G401 (cell line): ENCODE results near the gene BEST4. TPM values are rescaled to one million over a fixed set of nuclear protein-coding genes. Genes with fewer than 3 reads are reported as not detected.
"Not testable (repeated sequence)": the region's sequence is repeated elsewhere in the genome, so short reads cannot be mapped to it uniquely, and the experiment has no call there.

Experiments
- DNase-seq: peaks from one replicate; pipeline ENCODE4 v3.0.0-alpha.2; 2015; ENCODE audit warnings: low spot score
- in situ Hi-C: cut with HindIII; loops from 2 replicates; pipeline ENCODE4 v1.10.0; 2016; ENCODE audit warnings: low sequenced_read_pairs, mixed read lengths
- total RNA-seq: library from RNA; depleted of rRNA; stranded (reverse); fragments of >200 nt; shearing (Covaris generic); gene quantifications from 2 replicates; pipeline ENCODE4 v1.2.3, GENCODE V29; 2014

BEST4 gene
- total RNA-seq, 1 experiment from 2014 or later: 2.3 TPM

DNA sequence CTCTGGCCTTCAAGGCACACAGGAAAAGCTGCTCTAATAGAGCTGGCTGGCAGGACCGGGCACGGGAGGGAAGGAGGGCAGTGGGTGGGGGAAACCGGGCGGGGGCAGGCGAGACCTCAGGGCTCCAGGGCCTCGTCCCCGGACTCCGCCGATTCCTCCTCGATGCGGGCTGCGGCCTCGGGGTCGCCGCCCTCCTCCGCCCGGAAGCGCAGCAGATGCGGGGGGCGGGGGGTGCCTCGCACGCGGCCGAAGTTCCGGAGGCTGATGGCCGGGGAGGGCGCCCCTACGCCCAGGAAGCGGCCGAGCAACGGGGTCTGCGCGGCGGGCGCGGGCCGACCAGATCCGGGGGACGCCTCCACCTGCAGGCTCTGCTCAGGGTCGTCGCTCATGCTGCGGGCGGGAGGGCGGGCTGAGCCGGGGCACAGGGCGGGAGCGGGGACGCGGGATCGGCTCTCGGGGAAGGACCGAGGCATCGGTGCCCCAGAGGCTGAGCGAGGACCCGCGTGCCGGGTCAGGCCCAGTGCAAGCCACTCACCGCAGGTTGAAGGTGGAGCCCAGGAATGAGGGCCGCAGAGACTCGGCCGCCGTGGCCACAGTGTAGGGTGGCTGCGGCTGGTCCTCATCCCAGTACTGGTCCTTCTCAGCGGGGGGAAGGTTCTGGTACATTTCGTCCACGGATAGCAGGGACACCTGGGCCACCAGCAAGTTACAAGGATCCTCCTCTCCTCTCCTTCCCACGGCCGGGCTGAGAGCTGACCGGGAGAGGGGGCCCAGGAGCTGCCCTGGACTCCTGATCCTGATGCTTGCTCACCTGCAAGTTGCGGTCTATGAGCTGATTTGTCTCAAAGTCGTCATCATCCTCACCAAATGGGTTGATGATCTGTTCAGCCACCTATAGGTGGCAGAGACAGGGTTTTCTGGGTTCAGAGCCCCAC, 3.6 kb downstream of the BEST4 start:
- in situ Hi-C loops: no loop called here

DNA sequence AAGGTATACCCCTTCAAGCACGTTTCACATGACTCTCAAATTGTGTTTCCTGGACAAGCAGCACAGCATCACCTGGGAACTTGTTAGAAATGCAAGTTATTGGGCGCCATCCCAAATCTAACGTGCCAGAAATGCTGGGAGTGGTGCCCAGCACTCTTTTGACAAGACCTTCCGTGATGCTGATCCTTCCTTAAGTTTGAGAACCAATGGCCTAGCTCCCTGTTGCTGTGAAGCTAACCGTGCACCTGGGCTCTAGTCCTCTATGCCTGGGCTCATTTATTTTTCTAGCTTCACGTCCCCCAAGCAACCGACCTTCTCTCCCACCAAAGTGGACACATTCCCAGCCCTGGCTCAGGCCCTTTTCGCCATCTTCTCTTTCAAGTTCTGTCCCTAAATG, 4.3 kb downstream of the BEST4 start:
- in situ Hi-C loops: no loop called here
- peak; percentile 66 for DNase-seq

More for the DNA sequence above, 3.6 kb downstream of the BEST4 start:
- peak; percentile 82 for DNase-seq

DNA sequence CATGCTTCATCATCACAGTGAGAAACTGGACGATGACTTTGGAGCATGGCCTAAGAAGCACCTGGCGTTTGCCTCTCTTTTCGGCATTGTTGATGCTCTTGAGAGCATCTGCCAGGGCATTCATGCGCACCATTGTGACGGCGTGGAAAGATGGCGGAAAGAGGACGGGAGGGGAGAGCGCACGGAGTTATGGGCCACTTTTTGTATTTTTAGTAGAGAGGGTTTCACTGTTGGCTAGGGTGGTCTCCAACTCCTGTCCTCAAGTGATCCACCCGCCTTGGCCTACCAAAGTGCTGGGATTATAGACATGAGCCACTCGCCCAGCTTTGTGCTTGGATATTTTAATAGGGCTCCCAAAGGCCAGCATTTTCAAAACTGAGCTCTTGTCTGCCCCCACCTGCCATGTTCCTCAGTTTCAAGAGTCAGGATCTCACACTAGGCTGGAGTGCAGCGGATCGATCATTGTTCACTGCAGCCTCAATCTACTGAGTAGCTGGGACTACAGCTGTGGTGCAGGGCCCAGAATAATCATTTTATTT, 7.3 kb downstream of the BEST4 start:
- in situ Hi-C loops: no loop called here
- no peak for DNase-seq

- DNase-seq: no peak
- in situ Hi-C loops: no loop called here
These were observed 9.0 kb downstream of the BEST4 start for GRCh38 chr1:44778705-44779576.

- in situ Hi-C loops: no loop called here
- DNase-seq: no peak
These were observed 9.9 kb downstream of the BEST4 start for GRCh38 chr1:44777969-44778635.

GRCh38 chr1:44777547-44777946, 10.4 kb downstream of the BEST4 start:
- in situ Hi-C loops: no loop called here
- no peak for DNase-seq

GRCh38 chr1:44776730-44777068, 11.3 kb downstream of the BEST4 start:
- in situ Hi-C loops: no loop called here
- DNase-seq: no peak

DNA sequence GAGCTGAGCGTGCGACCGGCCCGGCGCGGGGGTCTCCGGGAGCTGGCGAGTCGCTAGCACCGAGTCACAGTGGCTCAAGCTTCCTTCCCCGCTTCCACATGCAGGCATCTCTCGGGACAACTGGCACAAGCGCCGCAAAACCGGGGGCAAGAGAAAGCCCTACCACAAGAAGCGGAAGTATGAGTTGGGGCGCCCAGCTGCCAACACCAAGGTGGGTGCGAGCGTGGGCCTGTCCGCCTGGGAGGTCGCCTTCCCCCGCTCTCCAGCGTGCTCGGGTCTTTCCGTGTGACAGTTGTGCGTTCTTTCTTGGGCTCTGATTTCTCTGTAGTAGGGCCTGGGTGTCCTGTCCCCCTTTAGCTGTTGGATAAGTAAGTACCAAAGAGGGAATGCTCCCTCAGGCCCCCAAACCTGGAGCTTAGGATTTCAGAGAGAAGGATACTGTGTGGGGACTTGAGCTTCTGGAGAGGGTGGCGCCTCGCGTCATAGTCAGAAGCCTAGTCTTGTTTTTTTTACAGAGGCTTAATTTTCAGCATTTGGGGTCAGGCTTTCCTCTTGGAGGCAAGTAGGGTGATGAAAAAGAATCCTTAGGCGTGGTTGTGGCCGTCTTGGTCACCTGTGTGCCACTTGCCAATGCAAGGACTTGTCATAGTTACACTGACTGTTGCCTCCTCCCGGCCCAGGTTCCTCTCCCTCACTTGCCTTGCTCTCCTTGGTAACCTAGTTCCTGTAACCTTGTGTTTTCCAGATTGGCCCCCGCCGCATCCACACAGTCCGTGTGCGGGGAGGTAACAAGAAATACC, 11.8 kb downstream of the BEST4 start:
- no peak for DNase-seq
- in situ Hi-C loops: no loop called here

DNA sequence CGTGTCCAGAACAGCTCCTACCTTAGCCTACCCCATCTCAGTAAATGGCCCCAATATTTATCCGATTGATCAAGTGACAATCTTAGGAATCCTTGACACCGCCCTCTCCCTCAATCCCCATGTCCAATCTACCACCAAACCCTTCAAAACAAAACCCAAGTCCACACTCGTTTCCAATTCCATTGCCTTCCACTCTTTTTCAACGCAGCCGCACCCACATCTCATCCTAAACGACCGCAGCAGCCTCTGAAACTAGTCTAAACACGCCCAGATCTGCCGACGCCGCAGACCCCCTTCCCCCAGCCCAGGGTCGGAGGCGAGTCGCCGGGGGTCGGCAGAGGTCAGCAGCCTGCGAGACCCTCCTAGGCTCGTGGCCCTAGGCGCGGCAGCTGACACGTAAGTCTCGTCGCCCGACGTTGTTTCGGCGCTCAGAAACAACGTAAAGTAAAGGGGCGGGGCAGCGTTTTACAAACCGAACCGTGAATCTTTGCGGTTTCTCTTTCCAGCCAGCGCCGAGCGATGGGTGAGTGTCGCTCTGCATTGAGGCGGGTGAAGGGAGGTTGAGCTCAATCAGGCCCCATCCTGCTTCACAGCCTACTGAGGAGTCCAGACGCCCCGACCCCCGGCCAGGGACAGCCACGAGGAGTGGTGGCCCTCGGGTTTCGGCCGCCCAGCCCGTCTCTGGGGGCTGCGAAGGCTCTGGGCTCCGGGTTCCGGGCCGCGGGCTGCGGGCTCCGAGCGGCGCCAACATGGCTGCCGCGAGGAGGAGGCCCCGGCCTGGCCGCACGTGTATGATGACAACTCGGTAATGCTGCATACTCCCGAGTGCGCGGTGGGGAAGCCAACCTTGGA, 12.7 kb downstream of the BEST4 start, which contains the start of gene RPS8:
TSS of gene RPS8 (plus strand) at position 463 of the 852 bp plus-strand sequence. CDS start at position 520, 57 bp downstream.
- DNase-seq: peak; percentile 95
- in situ Hi-C loops: no loop called here

- in situ Hi-C loops, DNase-seq: not testable (repeated sequence)
These were observed 21.5 kb downstream of the BEST4 start for GRCh38 chr1:44766421-44766820.

DNA sequence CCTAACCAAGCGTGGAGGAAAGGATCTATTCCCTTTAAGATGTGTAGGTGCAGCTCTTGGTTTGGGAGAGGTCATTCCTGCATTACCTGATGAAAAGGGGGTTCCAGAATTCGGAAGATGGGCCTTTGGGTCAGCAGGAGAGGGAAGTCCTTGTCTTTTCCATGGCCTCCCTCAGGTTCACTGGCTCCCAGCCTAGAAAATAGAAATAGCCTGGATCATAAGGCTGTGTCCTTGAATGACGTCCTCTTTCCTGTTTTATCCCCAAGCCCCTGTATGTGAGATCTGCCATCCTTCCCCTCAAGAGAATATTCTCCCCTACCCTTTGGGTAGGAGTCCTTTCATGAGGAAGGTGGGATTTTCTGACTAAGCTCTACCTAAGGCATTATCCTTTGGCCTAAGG, 27.1 kb downstream of the BEST4 start:
- in situ Hi-C loops: no loop called here
- DNase-seq: no peak

DNA sequence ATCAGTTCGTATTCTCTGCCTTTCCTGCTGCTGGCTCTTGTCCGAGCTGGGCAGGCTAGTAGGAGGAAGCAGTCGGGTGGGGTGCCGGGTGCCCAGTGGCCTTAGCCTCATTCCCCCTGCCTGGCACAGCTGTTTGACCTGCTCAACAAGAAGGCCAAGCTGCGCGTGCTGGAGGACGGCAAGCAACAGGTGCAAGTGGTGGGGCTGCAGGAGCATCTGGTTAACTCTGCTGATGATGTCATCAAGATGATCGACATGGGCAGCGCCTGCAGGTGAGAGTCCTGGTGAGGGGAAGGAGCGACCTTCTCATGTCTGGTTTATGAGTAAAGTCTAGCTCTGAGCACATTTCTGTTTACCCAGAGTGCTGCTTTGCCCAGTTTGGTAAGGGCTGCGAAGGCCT, 28.9 kb downstream of the BEST4 start:
- no peak for DNase-seq
- in situ Hi-C loops: no loop called here

DNA sequence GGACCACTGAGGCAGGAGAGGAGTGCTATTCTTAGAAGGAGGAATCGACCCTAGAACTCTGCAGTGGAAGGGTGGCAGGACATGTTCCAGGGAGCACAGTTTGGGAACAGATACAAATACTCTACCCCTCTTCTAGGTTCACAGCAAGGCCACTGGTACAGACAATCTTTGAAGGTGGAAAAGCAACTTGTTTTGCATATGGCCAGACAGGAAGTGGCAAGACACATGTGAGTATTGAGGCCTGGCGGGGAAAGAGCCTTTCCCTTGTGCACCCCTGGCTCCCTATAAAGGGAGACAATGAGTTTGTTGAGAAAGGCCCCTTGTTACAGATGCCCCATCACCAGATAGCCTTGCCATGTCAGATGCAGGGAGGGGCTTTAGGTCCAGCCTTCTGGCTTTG, 30.6 kb downstream of the BEST4 start:
- in situ Hi-C loops: no loop called here

DNA sequence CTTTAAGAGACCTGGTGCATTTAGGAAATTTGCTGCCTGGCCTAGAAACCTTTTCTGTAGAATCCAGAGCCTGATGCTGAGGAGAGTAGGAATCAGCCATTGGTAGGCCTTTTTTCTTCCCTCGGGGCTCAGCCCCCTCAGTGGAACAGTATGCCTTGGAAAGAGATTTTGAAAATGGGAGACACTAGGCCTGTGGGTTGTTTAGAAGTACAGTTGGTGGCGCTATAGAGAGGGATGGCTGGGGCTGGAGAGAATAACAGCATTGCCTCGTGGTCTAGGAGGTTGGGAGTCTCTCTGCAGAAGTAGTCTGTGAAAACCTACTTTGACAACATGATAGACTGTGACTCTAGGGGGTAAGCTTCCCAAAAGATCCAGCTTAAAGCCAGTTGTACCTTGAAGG, 40.1 kb downstream of the BEST4 start:
- DNase-seq: no peak
- in situ Hi-C loops: no loop called here

More for the DNA sequence above, 30.6 kb downstream of the BEST4 start:
- no peak for DNase-seq

DNA sequence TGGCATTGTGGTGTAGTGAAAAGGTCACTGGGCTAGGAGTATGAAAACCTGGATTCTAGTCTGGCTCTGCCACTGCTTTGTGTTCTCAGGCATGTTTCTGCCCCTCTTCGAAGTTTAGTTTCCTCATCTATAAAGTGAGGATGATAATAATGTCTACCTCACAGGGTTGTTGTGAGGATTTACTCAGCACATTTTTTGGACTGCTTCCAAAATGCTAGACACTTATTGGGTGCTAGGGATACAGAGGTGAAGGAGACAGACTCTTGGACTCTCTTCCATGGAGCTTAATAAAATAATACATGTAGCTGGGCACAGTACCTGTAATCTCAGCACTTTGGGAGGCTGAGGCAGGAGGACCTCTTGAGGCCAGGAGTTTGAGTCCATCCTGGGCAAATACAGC, 44.8 kb downstream of the BEST4 start:
- in situ Hi-C loops: no loop called here
- DNase-seq: no peak

DNA sequence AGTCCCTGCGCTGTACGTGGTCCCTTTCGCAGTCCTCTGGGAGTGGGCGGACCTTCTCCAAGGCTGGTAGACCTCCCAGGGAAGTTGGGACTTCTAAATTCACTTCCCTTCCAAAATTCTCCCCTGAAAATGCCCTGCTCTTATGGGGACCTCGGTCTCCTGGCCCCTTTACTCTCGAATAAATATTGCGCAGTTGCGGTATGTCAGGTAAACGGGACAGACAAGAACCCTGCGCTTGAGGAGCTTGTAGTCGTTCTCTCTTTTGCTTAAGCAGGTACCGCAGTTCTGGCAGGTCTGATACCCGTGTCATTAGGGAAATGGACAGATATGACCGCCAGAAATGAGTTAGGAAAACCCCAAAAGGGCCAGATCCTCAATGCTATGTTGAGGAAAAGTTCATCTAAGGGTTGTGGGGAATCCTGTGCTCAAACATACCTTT, 47.8 kb downstream of the BEST4 start:
- in situ Hi-C loops: no loop called here
- DNase-seq: no peak

GRCh38 chr1:44739307-44740178, 48.4 kb downstream of the BEST4 start, which contains the start of gene KIF2C:
Gene KIF2C, plus strand, starts transcription at chr1:44739837. Its CDS starts 96 bp downstream, at chr1:44739933.
- in situ Hi-C loops: no loop called here
- peak; percentile 97 for DNase-seq
